GM12892 (cell line): Measurements from ENCODE around the gene TAF5.
"Not testable (repeated sequence)": the region's sequence is repeated elsewhere in the genome, so short reads cannot be mapped to it uniquely, and the experiment has no call there.

Experiments
- POLR2A ChIP-seq: IDR thresholded peaks from 2 replicates; pipeline ENCODE4 v1.6.1; 2011; ENCODE audit warnings: low read depth, low read length, control low read depth
- POLR2AphosphoS5 ChIP-seq: IDR thresholded peaks from 2 replicates; pipeline ENCODE4 v1.6.1; 2011; ENCODE audit warnings: low read depth, low read length, control low read depth
- TAF1 ChIP-seq: IDR thresholded peaks from 2 replicates; pipeline ENCODE4 v1.6.1; 2011; ENCODE audit warnings: low read depth, mild to moderate bottlenecking, control low read depth, low read length, borderline replicate concordance

- TF ChIP-seq POLR2AphosphoS5, POLR2A, TAF1: not testable (repeated sequence)
These were observed 8.3 kb upstream of the TAF5 start for GRCh38 chr10:103359493-103359892.
